H1 (cell line): ENCODE data around the gene NLRC5. TPM values are rescaled to one million over a fixed set of nuclear protein-coding genes. Genes with fewer than 3 reads are reported as not detected.

ENCODE experiments used
- ATF3 ChIP-seq: IDR thresholded peaks from 2 replicates; pipeline ENCODE4 v1.6.1; 2011; ENCODE audit warnings: low read depth, mild to moderate bottlenecking, low read length; ENCODE audit not compliant: insufficient read depth
- CTBP2 ChIP-seq: IDR thresholded peaks from 2 replicates; pipeline ENCODE4 v1.7.0; 2011; ENCODE audit warnings: borderline replicate concordance, mild to moderate bottlenecking, moderate library complexity, mixed read lengths, low read length; ENCODE audit not compliant: insufficient read depth, insufficient read length
- FOSL1 ChIP-seq: IDR thresholded peaks from 2 replicates; pipeline ENCODE4 v1.6.1; 2011; ENCODE audit warnings: mild to moderate bottlenecking, low read depth, low read length, moderate library complexity; ENCODE audit not compliant: insufficient read depth
- KDM4A ChIP-seq: IDR thresholded peaks from one replicate; pipeline ENCODE4 v1.7.1; 2012; ENCODE audit warnings: low read depth, mild to moderate bottlenecking, moderate library complexity, low read length, inconsistent platforms; ENCODE audit not compliant: severe bottlenecking
- KDM5A ChIP-seq: fragments of 200-600 bp; IDR thresholded peaks from 2 replicates; pipeline ENCODE4 v1.7.1; 2012; ENCODE audit warnings: mild to moderate bottlenecking, low read length, inconsistent platforms, mixed read lengths
- NRF1 ChIP-seq: IDR thresholded peaks from 2 replicates; pipeline ENCODE4 v1.6.1; 2011; ENCODE audit warnings: mild to moderate bottlenecking, low read depth, low read length, improper control_type of control experiment
- POLR2AphosphoS5 ChIP-seq: IDR thresholded peaks from 2 replicates; pipeline ENCODE4 v1.6.1; 2011; ENCODE audit warnings: low read depth, low read length
- RXRA ChIP-seq: IDR thresholded peaks from 2 replicates; pipeline ENCODE4 v1.6.1; 2011; ENCODE audit warnings: low read depth, mild to moderate bottlenecking, low read length, moderate library complexity; ENCODE audit not compliant: insufficient read depth
- SAP30 ChIP-seq: fragments of 300-600 bp; sonication (generic); IDR thresholded peaks from 2 replicates; pipeline ENCODE4 v1.7.1; 2012; ENCODE audit warnings: low read length, moderate library complexity, mild to moderate bottlenecking, inconsistent platforms; ENCODE audit not compliant: insufficient read depth, insufficient replicate concordance
- polyA plus RNA-seq, 7 experiments: library from polyadenylated mRNA; depleted of rRNA in 3 of 7; stranded (reverse) in 5 of 7; unstranded in 2 of 7; fragments of >200 nt in 5 of 7; fragments of 200-250 nt in 2 of 7; gene quantifications; 1 replicate in 5 of 7; 2 replicates in 1 of 7; 4 replicates in 1 of 7; pipeline versions ENCODE4 v1.2.1 to v1.2.3, GENCODE V29; 2011 to 2013; ENCODE audit warnings: missing spikeins in 2 of 7, mixed read lengths in 2 of 7
- total RNA-seq: library from RNA; stranded (reverse); fragmentation: NEBNext Ultra II Directional; extraction: Animal tissue kit (Norgen Biotek cat#: 25700); gene quantifications from 2 replicates; pipeline ENCODE4 v1.2.1, GENCODE V29; 2021

The NLRC5 gene
- total and polyA plus RNA-seq, 2 of the 8 experiments (the other 6 are each of a cell fraction or from before 2014, with no cell fraction given): 2.2 to 3.2 TPM

GRCh38 chr16:57041182-57042156 is 52.1 kb downstream of the NLRC5 start (continued):
- TF ChIP-seq SAP30 (no peak), FOSL1 (no peak), RXRA (no peak), KDM4A (no peak), ATF3 (no peak), POLR2AphosphoS5 (no peak), NRF1 (no peak), KDM5A (no peak), CTBP2 (no peak)
